IPS-18a (cell line): ENCODE measurements around the gene NFKB2.

Experiments used
- H3K27ac ChIP-seq: one replicate; pipeline ENCODE4 v1.5.1; 2013; ENCODE audit warnings: low read length
- H3K27me3 ChIP-seq: one replicate; pipeline ENCODE4 v1.6.1; 2013; ENCODE audit warnings: mild to moderate bottlenecking, low read length; ENCODE audit not compliant: control insufficient read depth, insufficient read depth
- H3K36me3 ChIP-seq: one replicate; pipeline ENCODE4 v1.6.1; 2013; ENCODE audit warnings: low read depth, low read length; ENCODE audit not compliant: control insufficient read depth
- H3K4me1 ChIP-seq: one replicate; pipeline ENCODE4 v1.6.1; 2013; ENCODE audit warnings: low read depth, low read length; ENCODE audit not compliant: control insufficient read depth
- H3K4me3 ChIP-seq: one replicate; pipeline ENCODE4 v1.5.1; 2013; ENCODE audit warnings: low read length
- H3K9ac ChIP-seq: one replicate; pipeline ENCODE4 v1.6.1; 2013; ENCODE audit warnings: mild to moderate bottlenecking, low read length, moderate library complexity
- H3K9me3 ChIP-seq: one replicate; pipeline ENCODE4 v1.6.1; 2013; ENCODE audit warnings: low read depth, low read length; ENCODE audit not compliant: control insufficient read depth

Gene NFKB2

GRCh38 chr10:102432162-102432950 is 36.9 kb downstream of the NFKB2 start, which contains the start of gene CUEDC2:
Gene CUEDC2 (minus strand): TSS chr10:102432574. CDS start chr10:102425188, 7,386 bp downstream.
- H3K4me3 ChIP-seq = peak within 1 kb of the TSS; percentile 85
- peak within 1 kb of the TSS; percentile 28 for H3K27ac ChIP-seq
- H3K36me3 ChIP-seq = no peaks in the 10 kb centered on the region
- no peaks in the 10 kb centered on the region for H3K9me3 ChIP-seq
- peaks cover 14% of the 10 kb centered on the region for H3K4me1 ChIP-seq
- peak within 1 kb of the TSS; percentile 78 for H3K9ac ChIP-seq
- peaks cover 40% of the 10 kb centered on the region for H3K27me3 ChIP-seq

GRCh38 chr10:102433619-102434046 is 38.1 kb downstream of the NFKB2 start:
- no peak overlapping the region for H3K27ac ChIP-seq
- H3K4me1 ChIP-seq = peaks cover 14% of the 10 kb centered on the region
- H3K9ac ChIP-seq = no peak overlapping the region
- no peak overlapping the region for H3K4me3 ChIP-seq
- no peaks in the 10 kb centered on the region for H3K36me3 ChIP-seq
- H3K9me3 ChIP-seq = no peaks in the 10 kb centered on the region
- H3K27me3 ChIP-seq = peaks cover 40% of the 10 kb centered on the region

DNA sequence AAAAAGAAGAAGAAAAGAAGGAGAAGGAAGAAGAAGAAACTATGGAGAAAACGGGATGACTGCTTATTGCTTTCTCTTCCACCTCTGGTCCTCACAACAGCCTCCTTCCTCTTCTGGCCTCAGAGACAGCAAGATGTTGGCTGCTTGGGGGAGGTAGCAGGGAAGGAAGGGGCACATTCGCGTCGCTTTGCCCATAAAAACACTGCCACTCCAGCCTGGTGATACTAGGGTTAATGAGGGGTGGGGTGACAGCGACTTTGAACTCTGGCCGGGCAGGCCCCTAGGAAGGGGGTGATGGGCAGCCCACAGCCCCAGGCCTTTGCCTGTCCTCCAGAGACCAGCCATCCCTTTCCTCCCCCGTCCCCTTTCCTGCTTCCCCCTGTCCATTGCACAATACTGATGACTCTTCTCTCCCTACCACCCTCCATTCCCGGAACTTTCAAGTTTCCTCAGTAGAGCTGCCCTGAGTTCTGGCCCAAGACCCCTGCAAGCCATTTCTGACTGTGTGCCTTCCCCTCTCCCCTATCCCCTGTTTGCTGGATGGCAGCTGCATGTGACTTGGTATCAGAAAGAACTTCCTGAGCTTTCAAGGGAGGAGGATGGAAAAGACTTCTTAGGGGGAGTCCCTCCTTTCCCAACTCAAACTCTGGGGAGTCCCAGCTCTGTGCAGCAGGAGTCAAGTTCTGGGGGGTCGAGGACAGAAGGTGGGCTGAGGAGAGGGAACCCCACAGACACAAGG is 39.1 kb downstream of the NFKB2 start:
- Histone ChIP-seq H3K27ac (no peak overlapping the region), H3K4me3 (peak overlapping the region; percentile 47), H3K9ac (no peak overlapping the region), H3K4me1 (peaks cover 14% of the 10 kb centered on the region), H3K27me3 (peaks cover 40% of the 10 kb centered on the region), H3K36me3 (no peaks in the 10 kb centered on the region), H3K9me3 (no peaks in the 10 kb centered on the region)

- H3K27ac ChIP-seq = no peak overlapping the region
- H3K9ac ChIP-seq = no peak overlapping the region
- no peaks in the 10 kb centered on the region for H3K36me3 ChIP-seq
- H3K27me3 ChIP-seq = peaks cover 40% of the 10 kb centered on the region
- peak overlapping the region; percentile 47 for H3K4me3 ChIP-seq
- no peaks in the 10 kb centered on the region for H3K9me3 ChIP-seq
- peaks cover 14% of the 10 kb centered on the region for H3K4me1 ChIP-seq
These were observed 39.6 kb downstream of the NFKB2 start for GRCh38 chr10:102435133-102435497.

DNA sequence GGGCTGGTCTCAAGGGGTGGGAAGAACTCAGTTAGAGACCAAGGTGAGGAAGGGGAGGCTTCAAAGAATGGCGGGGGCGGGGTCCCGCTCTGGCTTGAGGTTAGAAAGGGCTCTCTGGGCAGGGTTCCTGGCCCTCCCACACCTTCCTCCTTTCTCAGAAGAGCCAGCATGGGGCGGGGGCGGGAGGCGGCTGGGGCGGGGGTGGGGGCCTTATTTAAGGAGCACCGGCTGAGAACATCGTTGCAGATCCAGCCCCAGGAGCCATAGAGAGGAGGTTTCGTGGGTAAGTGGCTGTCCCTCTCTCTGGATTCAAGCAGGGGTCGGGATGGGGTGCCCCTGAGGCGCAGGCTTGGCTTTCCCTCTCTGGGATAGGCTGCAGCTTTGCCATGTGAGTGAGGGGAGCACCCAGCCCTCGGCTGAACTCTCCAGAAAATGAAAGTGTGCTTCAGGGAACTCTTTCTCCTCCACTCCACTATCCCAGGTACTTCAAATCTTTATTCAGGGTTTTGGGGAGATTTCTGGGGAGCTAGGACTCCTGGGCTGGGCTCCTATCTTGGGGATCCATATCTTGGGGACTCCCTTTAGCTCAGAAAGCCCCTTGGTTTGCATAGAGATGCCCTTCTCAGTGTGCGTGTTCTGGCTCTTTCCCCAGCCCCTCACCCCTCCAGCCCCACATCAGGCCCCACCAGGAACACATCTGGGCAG is 40.2 kb downstream of the NFKB2 start:
- H3K27ac ChIP-seq = no peak overlapping the region
- peaks cover 14% of the 10 kb centered on the region for H3K4me1 ChIP-seq
- H3K36me3 ChIP-seq = no peaks in the 10 kb centered on the region
- H3K9ac ChIP-seq = no peak overlapping the region
- H3K4me3 ChIP-seq = peak overlapping the region; percentile 47
- no peaks in the 10 kb centered on the region for H3K9me3 ChIP-seq
- peaks cover 40% of the 10 kb centered on the region for H3K27me3 ChIP-seq

- Histone ChIP-seq H3K27me3 (peaks cover 40% of the 10 kb centered on the region), H3K9me3 (no peaks in the 10 kb centered on the region), H3K36me3 (no peaks in the 10 kb centered on the region), H3K4me3 (no peak overlapping the region), H3K4me1 (peaks cover 14% of the 10 kb centered on the region), H3K27ac (no peak overlapping the region), H3K9ac (no peak overlapping the region)
These were observed 40.8 kb downstream of the NFKB2 start for GRCh38 chr10:102436312-102436711.

DNA sequence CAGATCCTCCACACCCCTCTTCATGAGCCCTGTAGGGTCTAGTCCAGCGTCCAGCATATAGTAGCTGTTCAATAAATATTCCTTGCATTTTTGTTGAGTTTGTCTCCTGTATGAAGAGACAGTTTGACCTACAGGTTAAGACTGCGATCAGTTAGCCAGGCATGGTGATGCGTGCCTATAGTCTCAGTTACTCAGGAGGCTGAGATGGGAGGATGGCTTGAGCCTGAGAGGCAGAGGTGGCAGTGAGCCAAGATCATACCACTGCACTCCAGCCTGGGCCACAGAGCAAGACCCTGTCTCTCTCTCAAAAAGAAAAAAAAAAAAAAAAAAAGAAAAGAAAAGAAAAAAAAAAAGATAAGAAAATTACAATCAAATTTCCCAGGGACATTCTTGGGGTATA is 42.0 kb downstream of the NFKB2 start:
- H3K4me1 ChIP-seq = peaks cover 9% of the 10 kb centered on the region

GRCh38 chr10:102438374-102438773 is 42.9 kb downstream of the NFKB2 start:
- peaks cover 9% of the 10 kb centered on the region for H3K4me1 ChIP-seq
- H3K9ac ChIP-seq = no peak overlapping the region
- H3K4me3 ChIP-seq = no peak overlapping the region
- peaks cover 35% of the 10 kb centered on the region for H3K27me3 ChIP-seq
- H3K9me3 ChIP-seq = no peaks in the 10 kb centered on the region
- H3K27ac ChIP-seq = no peak overlapping the region
- H3K36me3 ChIP-seq = no peaks in the 10 kb centered on the region

More for the DNA sequence above, 42.0 kb downstream of the NFKB2 start:
- peaks cover 40% of the 10 kb centered on the region for H3K27me3 ChIP-seq
- no peak overlapping the region for H3K4me3 ChIP-seq
- no peak overlapping the region for H3K9ac ChIP-seq
- no peaks in the 10 kb centered on the region for H3K36me3 ChIP-seq
- H3K9me3 ChIP-seq = no peaks in the 10 kb centered on the region
- no peak overlapping the region for H3K27ac ChIP-seq

DNA sequence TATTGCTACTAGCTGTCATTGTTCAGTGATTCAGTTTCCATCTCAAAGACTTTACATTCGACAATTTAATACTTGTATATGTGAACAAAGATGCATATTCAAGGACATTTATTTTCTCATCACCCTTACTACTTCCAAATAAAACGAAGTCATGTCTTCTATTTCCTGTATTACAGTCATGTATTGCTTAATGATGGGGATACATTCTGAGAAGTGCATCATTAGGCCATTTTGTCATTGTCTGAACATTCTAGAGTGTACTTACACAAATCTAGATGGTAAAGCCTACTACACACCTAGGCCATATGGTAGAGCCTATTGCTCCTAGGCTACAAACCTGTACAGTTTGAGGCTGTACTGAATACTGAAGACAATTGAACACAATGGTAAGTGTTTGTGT is 49.3 kb downstream of the NFKB2 start:
- H3K36me3 ChIP-seq = no peaks in the 10 kb centered on the region
- no peak overlapping the region for H3K4me3 ChIP-seq
- no peaks in the 10 kb centered on the region for H3K27me3 ChIP-seq
- H3K9me3 ChIP-seq = no peaks in the 10 kb centered on the region
- H3K27ac ChIP-seq = no peak overlapping the region
- peaks cover 5% of the 10 kb centered on the region for H3K4me1 ChIP-seq
- H3K9ac ChIP-seq = no peak overlapping the region

DNA sequence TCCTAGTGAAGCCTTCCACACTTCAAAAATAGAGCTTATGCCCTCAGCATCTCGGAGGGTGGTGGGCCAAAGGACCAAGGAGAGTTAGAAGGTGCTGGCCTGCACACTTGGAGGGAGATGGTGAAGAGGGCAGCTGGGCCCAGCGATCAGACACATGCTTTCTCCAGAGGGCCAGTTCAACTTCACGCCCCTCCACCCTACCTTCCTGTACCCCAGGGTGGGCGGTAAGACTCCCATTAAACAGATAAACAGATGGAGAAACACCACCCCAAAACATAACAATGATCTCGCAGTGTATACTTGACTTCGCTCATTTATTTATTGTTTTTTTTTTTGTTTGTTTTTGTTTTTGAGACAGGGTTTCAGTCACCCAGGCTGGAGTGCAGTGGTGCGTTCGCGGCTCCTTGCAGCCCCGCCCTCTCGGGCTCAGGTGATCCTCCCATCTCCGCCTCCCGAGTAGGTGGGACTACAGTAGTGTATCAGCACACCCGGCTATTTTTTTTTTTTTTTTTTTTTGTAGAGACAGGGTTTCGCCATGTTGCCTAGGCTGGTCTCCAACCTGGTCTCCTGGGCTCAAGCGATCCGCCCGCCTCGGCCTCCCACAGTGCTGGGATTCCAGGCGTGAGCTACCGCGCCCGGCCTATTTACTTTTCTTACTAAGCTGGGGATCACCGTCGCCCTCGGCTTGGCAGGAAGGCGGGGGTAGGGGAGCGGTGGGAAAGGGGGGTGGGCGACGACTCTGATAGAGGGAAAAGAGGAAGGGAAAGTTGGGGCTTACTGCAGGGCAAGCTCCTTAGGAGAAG is 54.0 kb downstream of the NFKB2 start:
- Histone ChIP-seq H3K9me3 (no peaks in the 10 kb centered on the region), H3K27me3 (no peaks in the 10 kb centered on the region), H3K36me3 (peaks cover 4% of the 10 kb centered on the region), H3K4me1 (peaks cover 17% of the 10 kb centered on the region), H3K9ac (peak overlapping the region; percentile 79), H3K4me3 (peak overlapping the region; percentile 88), H3K27ac (peak overlapping the region; percentile 60)

DNA sequence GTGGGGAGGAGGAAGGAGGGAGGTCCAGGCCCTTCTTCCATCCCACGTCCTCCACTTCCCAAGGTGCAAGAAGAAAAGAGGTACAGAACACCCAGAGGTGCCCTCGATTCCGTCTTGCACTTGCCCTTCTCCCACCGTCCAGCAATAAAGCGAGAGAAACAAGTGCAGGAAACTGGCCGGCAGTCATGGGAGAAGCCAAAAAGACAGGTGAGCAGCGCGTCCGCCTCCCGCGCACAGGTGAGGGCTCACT is 54.5 kb downstream of the NFKB2 start:
- Histone ChIP-seq H3K4me3 (peak overlapping the region; percentile 88), H3K36me3 (peaks cover 4% of the 10 kb centered on the region), H3K4me1 (peaks cover 21% of the 10 kb centered on the region), H3K27me3 (no peaks in the 10 kb centered on the region), H3K9me3 (no peaks in the 10 kb centered on the region), H3K9ac (peak overlapping the region; percentile 79), H3K27ac (peak overlapping the region; percentile 60)
